GM19463 (cell line): Measurements from ENCODE around the gene CECR2.

Experiments used
- ATAC-seq: cut with Tn5 transposase; IDR thresholded peaks from one replicate; pipeline ENCODE4 v1.9.1; 2021; ENCODE audit warnings: mild to moderate bottlenecking, moderate library complexity; ENCODE audit not compliant: unreplicated experiment

CECR2 gene

GRCh38 chr22:17444204-17444504 lies 74.9 kb downstream of the CECR2 start:
- no peak for ATAC-seq

- ATAC-seq = no peak
Measured at GRCh38 chr22:17446698-17447097, 77.4 kb downstream of the CECR2 start.

GRCh38 chr22:17451316-17451715 lies 82.1 kb downstream of the CECR2 start:
- no peak for ATAC-seq

- no peak for ATAC-seq
Measured at GRCh38 chr22:17460895-17461294, 91.6 kb downstream of the CECR2 start.

GRCh38 chr22:17470880-17471500 lies 101.7 kb downstream of the CECR2 start:
- no peak for ATAC-seq

- no peak for ATAC-seq
Measured at GRCh38 chr22:17471886-17472535, 102.8 kb downstream of the CECR2 start.

GRCh38 chr22:17472932-17473331 lies 103.7 kb downstream of the CECR2 start:
- no peak for ATAC-seq

- no peak for ATAC-seq
Measured at GRCh38 chr22:17475318-17476230, 106.3 kb downstream of the CECR2 start.

- no peak for ATAC-seq
Measured at GRCh38 chr22:17476838-17477237, 107.6 kb downstream of the CECR2 start.

GRCh38 chr22:17477391-17477833 lies 108.2 kb downstream of the CECR2 start:
- no peak for ATAC-seq

- no peak for ATAC-seq
Measured at GRCh38 chr22:17479135-17479534, 109.9 kb downstream of the CECR2 start.

- ATAC-seq = no peak
Measured at GRCh38 chr22:17481424-17481823, 112.2 kb downstream of the CECR2 start.

GRCh38 chr22:17483688-17484372 lies 114.6 kb downstream of the CECR2 start:
- ATAC-seq = no peak

- no peak for ATAC-seq
Measured at GRCh38 chr22:17484608-17485007, 115.3 kb downstream of the CECR2 start.

GRCh38 chr22:17486313-17486712 lies 117.1 kb downstream of the CECR2 start:
- no peak for ATAC-seq

- ATAC-seq = no peak
Measured at GRCh38 chr22:17486719-17487118, 117.5 kb downstream of the CECR2 start.

- no peak for ATAC-seq
Measured at GRCh38 chr22:17489101-17489500, 119.8 kb downstream of the CECR2 start.

- ATAC-seq = no peak
Measured at GRCh38 chr22:17491090-17491640, 121.9 kb downstream of the CECR2 start.

GRCh38 chr22:17492247-17492646 lies 123.0 kb downstream of the CECR2 start:
- ATAC-seq = no peak

GRCh38 chr22:17493419-17493981 lies 124.2 kb downstream of the CECR2 start:
- ATAC-seq = no peak

GRCh38 chr22:17496841-17497240 lies 127.6 kb downstream of the CECR2 start:
- no peak for ATAC-seq
